ENCODE measurements around the gene CACNB2. TPM values are rescaled to one million over a fixed set of nuclear protein-coding genes. Genes with fewer than 3 reads are reported as not detected.

The CACNB2 gene
- polyA plus RNA-seq, 1 of the 3 experiments (the other 2 are of a cell fraction), result 0.74 TPM

- Histone ChIP-seq H3K79me2 (ENCODE audit: insufficient read depth) (no peaks in the 10 kb centered on the region), H3K4me2 (no peak overlapping the region), H3K4me1 (ENCODE audit: control insufficient read depth in 1 of 2, insufficient read depth in 2 of 2, low read depth in 1 of 2, low read length in 1 of 2) (peaks cover 0 to 3% of the 10 kb centered on the region in 2 experiments; a peak in 1 of 4 replicates), H3F3A (replicated peaks; ENCODE audit: insufficient read depth) (peaks cover 3% of the 10 kb centered on the region), H3K9me2 (no peaks in the 10 kb centered on the region), H2AFZ (ENCODE audit: low read depth) (no peak overlapping the region), H4K20me1 (ENCODE audit: insufficient read depth) (no peaks in the 10 kb centered on the region), H3K9me3 (no peaks in the 10 kb centered on the region), H3K9ac (no peak overlapping the region), H3K4me3 (ENCODE audit: low read depth in 2 of 2, low read length in 1 of 2) (no peak overlapping the region), H3K36me3 (replicated peaks in 1 of 2; ENCODE audit: control insufficient read depth in 1 of 2, insufficient read depth in 2 of 2, low read length in 1 of 2) (no peaks in the 10 kb centered on the region), H3K27ac (ENCODE audit: low read depth in 2 of 2, low read length in 1 of 2) (no peak overlapping the region), H3K27me3 (ENCODE audit: insufficient read depth) (no peaks in the 10 kb centered on the region)
- 75% methylated on average over 4 of the region's 4 CpGs for WGBS (ENCODE audit: low lambda C conversion rate)
- TF ChIP-seq RXRA (IDR thresholded peaks at IDR 0.05; ENCODE audit: borderline replicate concordance, low read depth), result no peak
- TF ChIP-seq EZH2phosphoT487 (IDR thresholded peaks at IDR 0.05; ENCODE audit: borderline replicate concordance, low read depth), result no peak
- TF ChIP-seq MXI1 (IDR thresholded peaks at IDR 0.05; ENCODE audit: low read depth, low read length), result no peak
- TF ChIP-seq GATA2 (CRISPR knock-in tag; IDR thresholded peaks at IDR 0.05), result no peak
- TF ChIP-seq, protein P1, sequence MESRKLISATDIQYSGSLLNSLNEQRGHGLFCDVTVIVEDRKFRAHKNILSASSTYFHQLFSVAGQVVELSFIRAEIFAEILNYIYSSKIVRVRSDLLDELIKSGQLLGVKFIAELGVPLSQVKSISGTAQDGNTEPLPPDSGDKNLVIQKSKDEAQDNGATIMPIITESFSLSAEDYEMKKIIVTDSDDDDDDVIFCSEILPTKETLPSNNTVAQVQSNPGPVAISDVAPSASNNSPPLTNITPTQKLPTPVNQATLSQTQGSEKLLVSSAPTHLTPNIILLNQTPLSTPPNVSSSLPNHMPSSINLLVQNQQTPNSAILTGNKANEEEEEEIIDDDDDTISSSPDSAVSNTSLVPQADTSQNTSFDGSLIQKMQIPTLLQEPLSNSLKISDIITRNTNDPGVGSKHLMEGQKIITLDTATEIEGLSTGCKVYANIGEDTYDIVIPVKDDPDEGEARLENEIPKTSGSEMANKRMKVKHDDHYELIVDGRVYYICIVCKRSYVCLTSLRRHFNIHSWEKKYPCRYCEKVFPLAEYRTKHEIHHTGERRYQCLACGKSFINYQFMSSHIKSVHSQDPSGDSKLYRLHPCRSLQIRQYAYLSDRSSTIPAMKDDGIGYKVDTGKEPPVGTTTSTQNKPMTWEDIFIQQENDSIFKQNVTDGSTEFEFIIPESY (IDR thresholded peaks at IDR 0.05; ENCODE audit: borderline replicate concordance, low read depth), result no peak
- DNase-seq, result no peak
- ChIA-PET CTCF (no interaction called here), POLR2A (no interaction called here)
These were observed 358.8 kb downstream of the CACNB2 start for GRCh38 chr10:18498998-18499397.

- Histone ChIP-seq H3K4me2 (peak overlapping the region; percentile 55; the same call in 1 of the 2 replicates), H3K4me1 (ENCODE audit: control insufficient read depth in 1 of 2, insufficient read depth in 2 of 2, low read depth in 1 of 2, low read length in 1 of 2) (peaks cover 0 to 3% of the 10 kb centered on the region in 2 experiments; a peak in 1 of 4 replicates), H3K27me3 (ENCODE audit: insufficient read depth) (no peaks in the 10 kb centered on the region), H3K9me2 (no peaks in the 10 kb centered on the region), H3K9ac (no peak overlapping the region), H3K79me2 (ENCODE audit: insufficient read depth) (no peaks in the 10 kb centered on the region), H3K4me3 (ENCODE audit: low read depth in 2 of 2, low read length in 1 of 2) (peak overlapping the region in 1 of 2 experiments; percentile 41; a peak in 1 of 4 replicates), H4K20me1 (ENCODE audit: insufficient read depth) (no peaks in the 10 kb centered on the region), H2AFZ (ENCODE audit: low read depth) (no peak overlapping the region), H3K27ac (ENCODE audit: low read depth in 2 of 2, low read length in 1 of 2) (peak overlapping the region in 1 of 2 experiments; percentile 67; a peak in 2 of 4 replicates), H3F3A (replicated peaks; ENCODE audit: insufficient read depth) (peaks cover 6% of the 10 kb centered on the region), H3K9me3 (no peaks in the 10 kb centered on the region), H3K36me3 (replicated peaks in 1 of 2; ENCODE audit: control insufficient read depth in 1 of 2, insufficient read depth in 2 of 2, low read length in 1 of 2) (no peaks in the 10 kb centered on the region)
- no peak for DNase-seq
- TF ChIP-seq TAF1 (IDR thresholded peaks at IDR 0.05; ENCODE audit: borderline replicate concordance, low read depth, low read length) (no peak), CHD2 (IDR thresholded peaks at IDR 0.05; ENCODE audit: low read length, partially characterized antibody) (no peak), FOSL2 (IDR thresholded peaks at IDR 0.05; ENCODE audit: borderline replicate concordance, low read depth) (no peak), RAD21 (IDR thresholded peaks at IDR 0.05; ENCODE audit: low read length) (no peak)
- 93% methylated on average over 7 of the region's 7 CpGs for WGBS (ENCODE audit: low lambda C conversion rate)
- CTCF ChIA-PET, result interaction anchor here (0.6 kb wide), 1 partner anchor 32 kb away, joined by 3 read pairs; no protein-coding TSS in a partner anchor
- POLR2A ChIA-PET, result no interaction called here
These were observed 360.4 kb downstream of the CACNB2 start for GRCh38 chr10:18500576-18500975.

- H3K9me3 ChIP-seq, result no peaks in the 10 kb centered on the region
- no peaks in the 10 kb centered on the region for H3K9me2 ChIP-seq
- WGBS (ENCODE audit: low lambda C conversion rate), result 43% methylated on average over 3 of the region's 3 CpGs
- peak overlapping the region; percentile 13 to 41; a peak in 3 of 4 replicates for H3K4me3 ChIP-seq (ENCODE audit: low read depth in 2 of 2, low read length in 1 of 2)
- no peaks in the 10 kb centered on the region for H4K20me1 ChIP-seq (ENCODE audit: insufficient read depth)
- H3K9ac ChIP-seq, result peak overlapping the region; percentile 35; the same call in 1 of the 2 replicates
- H3K79me2 ChIP-seq (ENCODE audit: insufficient read depth), result no peaks in the 10 kb centered on the region
- peak overlapping the region; percentile 53 for H2AFZ ChIP-seq (ENCODE audit: low read depth)
- POLR2A ChIA-PET, result no interaction called here
- TF ChIP-seq, protein P2, sequence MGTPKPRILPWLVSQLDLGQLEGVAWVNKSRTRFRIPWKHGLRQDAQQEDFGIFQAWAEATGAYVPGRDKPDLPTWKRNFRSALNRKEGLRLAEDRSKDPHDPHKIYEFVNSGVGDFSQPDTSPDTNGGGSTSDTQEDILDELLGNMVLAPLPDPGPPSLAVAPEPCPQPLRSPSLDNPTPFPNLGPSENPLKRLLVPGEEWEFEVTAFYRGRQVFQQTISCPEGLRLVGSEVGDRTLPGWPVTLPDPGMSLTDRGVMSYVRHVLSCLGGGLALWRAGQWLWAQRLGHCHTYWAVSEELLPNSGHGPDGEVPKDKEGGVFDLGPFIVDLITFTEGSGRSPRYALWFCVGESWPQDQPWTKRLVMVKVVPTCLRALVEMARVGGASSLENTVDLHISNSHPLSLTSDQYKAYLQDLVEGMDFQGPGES (IDR thresholded peaks at IDR 0.05; ENCODE audit: low read depth, low read length), result no peak
- TF ChIP-seq NRF1 (IDR thresholded peaks at IDR 0.05; ENCODE audit: low read depth, low read length) (no peak), TCF12 (IDR thresholded peaks at IDR 0.05) (peak; percentile 58; the same call in 1 of the 2 replicates), FOSL2 (IDR thresholded peaks at IDR 0.05; ENCODE audit: borderline replicate concordance, low read depth) (peak; percentile 72), NFIC (IDR thresholded peaks at IDR 0.05; ENCODE audit: borderline replicate concordance) (peak; percentile 31; the same call in 1 of the 2 replicates), MEF2A (IDR thresholded peaks at IDR 0.05; ENCODE audit: borderline replicate concordance, low read depth) (no peak), JUND (IDR thresholded peaks at IDR 0.05) (peak; percentile 67), FOXM1 (IDR thresholded peaks at IDR 0.05; ENCODE audit: low read depth) (no peak), PBX3 (IDR thresholded peaks at IDR 0.05) (peak; percentile 92), EP300 (IDR thresholded peaks at IDR 0.05; ENCODE audit: borderline replicate concordance in 1 of 2, low read depth in 1 of 2, low read length in 1 of 2) (peak in 1 of 2 experiments; percentile 40; a peak in 1 of 4 replicates), POLR2AphosphoS5 (IDR thresholded peaks at IDR 0.05; ENCODE audit: low read depth, low read length) (peak; percentile 20; the same call in 1 of the 2 replicates)
- CTCF ChIA-PET, result no interaction called here
- H3K4me1 ChIP-seq (ENCODE audit: control insufficient read depth in 1 of 2, insufficient read depth in 2 of 2, low read depth in 1 of 2, low read length in 1 of 2), result peaks cover 0 to 3% of the 10 kb centered on the region in 2 experiments; a peak in 1 of 4 replicates
- H3K4me2 ChIP-seq, result peak overlapping the region; percentile 55
- peak overlapping the region in 1 of 2 experiments; percentile 67; a peak in 2 of 4 replicates for H3K27ac ChIP-seq (ENCODE audit: low read depth in 2 of 2, low read length in 1 of 2)
- no peak for DNase-seq
- peaks cover 10% of the 10 kb centered on the region for H3F3A ChIP-seq (replicated peaks; ENCODE audit: insufficient read depth)
- no peaks in the 10 kb centered on the region for H3K27me3 ChIP-seq (ENCODE audit: insufficient read depth)
- no peaks in the 10 kb centered on the region for H3K36me3 ChIP-seq (replicated peaks in 1 of 2; ENCODE audit: control insufficient read depth in 1 of 2, insufficient read depth in 2 of 2, low read length in 1 of 2)
These were observed 361.0 kb downstream of the CACNB2 start for GRCh38 chr10:18501198-18501597.
